NCI-H1105 (cell line): ENCODE measurements around the gene CUX1.
A peak's percentile ranks its signal among the peaks of the same experiment; 100 is the strongest.
"Not testable (repeated sequence)": the region's sequence is repeated elsewhere in the genome, so short reads cannot be mapped to it uniquely, and the experiment has no call there.

Experiments
- DNase-seq: peaks from one replicate; lab custom pipeline; 2025; lab: John Stamatoyannopoulos, UW

The CUX1 gene

DNA sequence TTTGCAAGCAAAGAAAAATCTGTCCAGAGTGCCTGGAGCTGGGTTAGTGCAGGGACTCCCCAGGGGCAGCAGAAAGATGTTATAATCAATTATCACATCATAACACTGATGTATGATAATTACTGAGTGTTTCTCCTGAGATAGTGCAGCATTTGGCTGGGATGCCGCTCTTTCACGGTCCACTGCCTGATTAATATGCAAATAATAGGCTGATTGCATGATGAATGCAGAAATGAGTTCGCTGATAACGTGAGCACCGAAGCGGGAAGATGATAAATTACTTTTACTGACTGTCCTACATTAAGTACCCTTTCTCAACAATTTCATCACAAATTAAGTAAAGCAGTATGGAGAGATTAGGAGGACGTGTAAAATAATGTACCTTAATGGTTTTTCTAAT is 397.8 kb downstream of the CUX1 start:
- DNase-seq: no peak

DNA sequence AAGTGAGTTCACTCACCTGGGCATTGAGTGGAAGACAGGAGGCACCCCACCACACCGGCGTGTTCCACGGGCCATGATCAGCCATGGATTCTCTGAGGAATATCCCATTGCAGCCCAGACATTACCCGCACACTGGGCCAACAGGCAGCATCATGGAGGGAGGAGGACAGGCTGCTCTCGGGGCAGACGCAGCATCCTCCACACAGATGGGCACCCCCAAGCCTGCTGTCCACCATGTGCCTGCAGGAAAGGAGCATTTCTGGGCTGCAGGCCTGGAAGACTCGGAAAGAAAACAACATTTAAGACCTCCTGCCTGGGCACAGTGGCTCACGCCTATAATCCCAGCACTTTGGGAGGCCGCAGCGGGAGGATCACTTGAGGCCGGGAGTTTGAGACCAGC is 398.3 kb downstream of the CUX1 start:
- DNase-seq: no peak

DNA sequence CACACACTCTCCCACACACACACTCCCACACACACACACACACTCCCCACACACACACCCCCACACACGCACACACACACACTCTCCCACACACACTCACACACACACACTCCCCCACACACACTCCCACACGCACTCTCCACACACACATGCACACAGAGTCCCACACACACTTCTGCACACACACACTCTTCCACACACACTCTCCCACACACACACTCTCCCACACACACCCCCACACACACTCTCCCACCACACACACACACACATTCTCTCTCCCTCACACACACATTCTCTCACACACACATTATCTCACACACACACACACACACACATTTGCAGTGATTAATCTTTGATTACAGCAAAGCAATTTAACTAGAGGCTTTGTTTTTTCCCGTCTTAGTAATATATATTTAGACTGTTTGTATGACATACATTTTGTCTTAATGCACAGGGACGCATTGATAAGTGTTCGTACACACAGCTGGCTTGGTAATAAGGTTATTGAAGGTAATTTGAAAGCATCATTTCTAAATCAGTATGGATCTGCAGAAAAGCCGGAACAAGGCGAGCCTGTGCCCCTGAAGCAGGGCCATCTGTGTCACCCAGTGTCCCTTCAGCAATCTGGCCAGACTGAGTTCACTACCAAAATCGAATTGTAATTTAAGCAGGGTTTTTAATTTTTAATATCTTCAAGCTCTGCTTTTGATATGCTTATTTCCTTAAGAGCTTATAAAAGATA is 399.3 kb downstream of the CUX1 start:
- DNase-seq: no peak

DNA sequence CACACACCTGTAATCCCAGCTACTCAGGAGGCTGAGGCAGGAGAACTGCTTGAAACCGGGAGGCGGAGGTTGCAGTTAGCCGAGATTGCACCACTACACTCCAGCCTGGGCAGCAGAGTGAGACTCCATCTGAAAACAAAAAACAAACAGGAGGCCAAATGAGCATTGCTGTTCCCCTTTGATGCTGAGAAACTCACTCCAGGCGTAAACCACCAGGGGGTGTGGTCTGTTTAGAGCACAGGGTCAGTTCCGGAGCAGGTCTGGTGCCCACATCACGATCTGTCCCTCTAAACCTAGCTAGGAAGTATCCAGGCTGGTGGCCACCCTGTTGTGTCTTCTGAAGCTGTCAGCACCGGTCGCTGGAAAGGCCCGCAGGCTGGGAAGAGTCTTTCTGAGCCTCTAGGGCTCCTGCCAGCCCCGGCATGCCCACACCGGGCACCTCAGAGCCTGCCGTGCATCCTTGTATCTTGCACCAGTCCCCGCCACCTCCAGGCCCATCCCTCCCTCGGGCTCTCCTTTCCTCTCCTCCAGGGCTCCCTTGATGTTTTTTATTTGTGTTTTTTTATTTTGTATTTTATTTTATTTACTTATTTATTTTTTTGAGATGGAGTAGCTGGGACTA is 402.9 kb downstream of the CUX1 start:
- no peak for DNase-seq

DNA sequence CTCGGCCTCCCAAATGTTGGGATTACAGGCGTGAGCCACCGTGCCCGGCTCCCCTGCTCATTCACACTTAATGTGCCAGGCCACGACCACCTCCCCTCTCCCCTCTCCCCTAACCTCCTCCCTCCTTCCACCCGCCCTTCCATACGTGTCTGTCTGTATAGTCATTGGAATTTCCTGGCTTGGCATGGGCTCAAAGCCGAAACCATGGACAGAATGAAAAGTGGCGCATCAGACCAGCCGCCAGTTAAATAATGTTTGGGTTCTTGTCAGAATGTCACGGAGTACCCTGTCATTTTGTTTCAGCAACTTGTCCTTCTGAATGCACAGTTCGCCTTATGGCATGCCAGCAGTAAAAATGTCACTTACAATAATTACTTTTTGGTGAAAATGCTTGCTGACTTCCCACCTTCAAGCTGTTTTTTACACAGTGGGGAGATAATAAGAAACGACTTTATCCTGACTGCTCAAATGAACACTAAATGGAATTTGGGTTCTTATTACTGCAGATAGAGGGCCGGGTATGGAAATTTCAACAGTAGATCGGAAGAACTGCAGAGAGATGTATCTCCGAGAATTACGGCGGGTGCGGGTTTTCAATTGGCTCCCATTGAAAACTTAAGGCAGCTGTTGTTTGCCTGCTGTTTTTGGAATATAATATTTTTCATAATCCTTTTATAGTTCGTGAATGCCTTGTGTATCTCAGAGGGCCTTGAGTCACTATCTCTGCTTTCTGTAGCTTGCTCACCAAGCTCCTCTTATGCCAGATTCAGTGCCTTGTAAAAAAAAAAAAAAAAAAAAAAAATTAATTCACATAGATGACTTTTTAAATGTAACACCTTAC is 403.8 kb downstream of the CUX1 start:
- no peak for DNase-seq

DNA sequence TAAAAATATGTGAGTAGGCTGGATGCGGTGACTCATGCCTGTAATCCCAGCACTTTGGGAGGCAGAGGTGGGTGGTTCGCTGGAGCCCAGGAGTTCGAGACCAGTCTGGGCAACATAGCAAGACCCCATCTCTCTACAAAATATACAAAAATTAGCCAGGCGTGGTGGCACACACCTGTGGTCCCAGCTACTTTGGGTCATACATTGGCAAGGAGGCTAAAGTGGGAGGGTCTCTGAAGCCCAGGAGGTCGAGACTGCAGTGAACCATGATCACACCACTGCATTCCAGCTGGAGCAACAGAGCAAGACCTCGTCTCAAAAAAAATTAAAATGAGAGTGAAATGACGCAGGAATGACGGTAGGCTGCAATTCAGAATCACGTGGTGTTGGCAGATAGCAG is 404.5 kb downstream of the CUX1 start:
- no peak for DNase-seq

DNA sequence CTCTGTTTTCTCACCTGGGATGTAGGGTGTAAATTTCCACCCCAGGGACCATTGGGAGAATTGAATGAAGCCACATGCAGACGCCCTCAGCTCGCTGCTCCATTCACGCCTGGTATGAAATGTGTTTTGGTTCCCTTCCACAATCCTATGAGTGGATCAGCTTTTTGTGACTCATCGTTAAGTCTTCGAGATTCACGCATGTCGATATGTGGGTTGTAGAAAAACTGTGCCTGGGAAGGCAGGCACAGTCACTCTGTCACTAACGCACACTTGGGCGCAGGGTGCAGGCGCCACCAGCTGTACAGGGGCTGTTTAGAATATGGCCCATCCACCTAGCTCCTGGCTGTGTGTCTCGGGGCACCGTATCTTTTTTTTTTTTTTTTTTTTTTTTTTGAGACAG is 405.0 kb downstream of the CUX1 start:
- DNase-seq: no peak

DNA sequence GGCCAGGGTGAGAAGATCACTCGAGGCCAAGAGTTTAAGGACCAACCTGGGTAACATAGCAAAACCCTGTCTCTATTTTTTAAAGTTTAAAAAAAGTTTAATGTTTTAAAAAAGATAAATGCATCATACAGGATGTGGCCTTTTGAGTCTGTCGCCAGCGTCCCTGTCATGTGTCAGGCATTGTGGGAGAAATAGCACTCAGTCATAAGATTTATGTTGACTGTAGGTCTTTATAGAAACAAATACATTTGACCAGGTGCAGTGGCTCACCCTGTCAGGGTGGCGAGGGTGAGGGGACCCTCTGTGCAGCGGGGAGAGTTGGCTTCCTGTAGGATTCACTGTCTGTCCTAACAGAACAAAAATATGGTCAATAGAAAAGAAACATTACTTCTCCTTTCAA is 405.8 kb downstream of the CUX1 start:
- DNase-seq: no peak

DNA sequence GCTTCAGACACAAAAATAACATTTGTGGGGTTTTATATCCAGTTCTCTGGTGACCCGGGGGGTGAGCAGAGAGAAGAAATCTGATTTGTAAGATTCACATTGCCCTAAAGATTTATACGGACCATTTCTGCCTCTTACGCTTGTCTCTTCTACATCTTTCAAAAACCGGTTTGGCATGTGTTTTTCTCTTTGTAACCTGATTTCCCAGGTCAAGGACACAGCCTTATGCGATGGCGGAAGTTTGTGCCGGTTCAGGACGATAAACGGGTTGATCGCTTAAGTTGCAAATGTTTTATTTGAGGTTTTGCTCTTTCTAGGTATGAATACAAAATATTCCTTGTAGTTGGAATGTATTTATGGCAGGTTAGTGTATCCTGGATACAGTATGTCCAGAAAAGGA is 407.6 kb downstream of the CUX1 start:
- no peak for DNase-seq

DNA sequence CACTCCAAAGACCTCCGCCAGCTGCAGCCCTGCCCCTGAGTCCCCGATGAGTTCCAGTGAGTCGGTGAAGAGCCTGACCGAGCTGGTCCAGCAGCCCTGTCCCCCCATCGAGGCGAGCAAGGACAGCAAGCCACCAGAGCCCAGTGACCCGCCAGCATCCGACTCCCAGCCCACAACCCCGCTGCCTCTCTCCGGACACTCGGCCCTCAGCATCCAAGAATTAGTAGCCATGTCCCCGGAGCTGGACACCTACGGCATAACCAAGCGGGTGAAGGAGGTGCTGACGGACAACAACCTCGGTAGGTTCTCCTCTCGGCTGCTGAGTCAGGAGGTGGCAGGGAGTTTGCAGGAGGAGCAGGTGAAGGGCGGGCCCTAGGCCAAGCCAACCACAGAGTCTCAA is 409.9 kb downstream of the CUX1 start:
- no peak for DNase-seq

DNA sequence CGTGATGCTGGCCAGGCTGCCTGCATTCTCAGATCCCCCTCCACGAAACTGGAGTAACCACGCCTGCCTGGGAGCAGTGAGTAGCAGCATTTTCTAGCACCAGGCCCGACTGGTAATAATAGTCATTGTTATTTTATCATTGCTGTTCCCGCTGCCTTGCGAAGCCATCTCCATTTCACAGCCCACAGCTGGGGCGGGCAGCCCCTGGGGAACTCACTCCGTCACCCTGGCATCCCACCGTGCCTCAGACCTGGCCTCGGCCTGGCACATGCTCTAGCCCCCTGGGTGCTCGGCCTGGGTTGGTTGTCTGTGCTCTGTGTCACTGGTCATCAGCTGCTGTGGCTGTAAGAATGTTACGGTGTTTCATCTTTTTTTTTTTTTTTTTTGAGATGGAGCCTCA is 411.5 kb downstream of the CUX1 start:
- no peak for DNase-seq

DNA sequence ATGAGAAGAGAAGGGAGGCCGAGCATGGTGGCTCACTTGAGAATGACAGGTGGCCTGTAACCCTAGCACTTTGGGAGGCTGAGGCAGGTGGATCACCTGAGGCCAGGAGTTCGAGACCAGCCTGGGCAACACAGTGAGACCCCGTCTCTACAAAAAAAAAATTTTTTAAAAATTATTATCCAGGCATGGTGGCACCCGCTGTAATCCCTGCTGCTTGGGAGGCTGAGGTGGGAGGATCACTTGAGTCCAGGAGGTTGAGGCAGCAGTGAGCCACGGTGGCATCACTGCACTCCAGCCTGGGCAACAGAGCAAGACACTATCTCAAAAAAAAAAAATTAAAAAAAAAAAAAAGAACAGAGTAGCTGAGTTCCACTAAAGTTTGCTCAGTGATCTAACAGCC is 412.7 kb downstream of the CUX1 start:
- not testable (repeated sequence) for DNase-seq

DNA sequence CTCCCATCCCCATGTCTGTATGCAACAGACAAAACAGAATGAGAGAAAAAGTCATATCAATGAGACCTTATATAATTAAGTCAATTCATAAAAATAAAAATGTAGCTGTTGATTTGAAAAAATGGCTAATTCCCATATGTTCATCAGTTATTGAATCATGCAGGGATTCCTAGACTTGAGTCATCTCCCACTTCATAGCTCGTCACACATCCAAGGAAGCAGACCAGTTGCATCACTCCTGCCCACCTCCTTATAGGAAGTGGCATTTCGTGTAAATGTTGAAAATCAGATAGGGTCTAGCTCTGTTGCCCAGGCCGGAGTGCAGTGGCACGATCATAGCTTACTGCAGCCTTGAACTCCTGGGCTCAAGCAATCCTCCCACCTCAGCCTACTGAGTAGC is 413.2 kb downstream of the CUX1 start:
- no peak for DNase-seq

DNA sequence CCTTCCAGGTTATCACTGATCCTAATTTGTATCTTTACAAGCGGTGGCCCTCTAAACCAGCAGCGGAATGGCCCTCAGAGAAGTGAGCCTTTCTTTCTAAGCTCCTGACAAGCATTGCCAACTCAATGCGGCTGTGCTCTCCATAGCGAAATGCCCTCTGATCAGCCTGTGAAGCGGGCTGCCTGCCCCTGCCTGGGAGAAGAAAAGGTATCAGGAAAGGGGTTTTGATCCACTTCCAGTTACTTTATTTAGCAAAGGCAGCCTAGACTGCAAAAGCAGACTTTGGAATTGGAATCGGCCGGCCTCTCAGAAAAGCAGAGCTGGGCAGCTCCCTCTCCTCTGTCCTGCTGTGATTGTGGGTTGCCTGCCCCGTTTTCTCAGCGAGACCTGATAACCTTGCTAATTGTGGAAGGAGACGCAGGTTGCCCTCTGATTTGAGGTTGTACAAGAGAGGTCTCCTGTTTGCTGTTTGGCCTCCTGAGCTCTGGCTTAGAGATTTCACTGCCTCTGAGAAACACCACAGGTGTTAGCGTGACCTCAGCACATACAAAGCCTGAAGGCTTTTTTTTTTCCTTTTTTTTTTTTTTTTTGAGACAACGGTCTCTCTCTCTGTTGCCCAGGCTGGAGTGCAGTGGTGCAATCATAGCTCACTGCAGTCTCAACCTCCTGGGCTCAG is 415.3 kb downstream of the CUX1 start:
- no peak for DNase-seq

DNA sequence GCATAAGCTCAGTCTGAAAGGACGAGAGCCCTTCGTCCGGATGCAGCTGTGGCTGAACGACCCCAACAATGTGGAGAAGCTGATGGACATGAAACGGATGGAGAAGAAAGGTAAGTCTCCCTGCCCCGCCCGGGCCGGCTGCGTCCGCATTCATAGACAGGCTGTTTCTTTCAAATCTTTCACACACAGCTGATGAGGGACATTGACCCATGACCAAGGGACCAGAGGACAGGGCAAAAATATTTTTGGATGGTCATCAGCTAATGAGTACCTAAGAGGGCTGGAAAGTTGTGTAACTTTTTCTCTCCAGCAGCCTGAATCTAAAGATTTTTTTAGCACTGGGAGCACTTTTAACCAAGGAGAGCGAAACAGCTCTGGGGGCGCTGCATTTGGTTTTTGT is 416.7 kb downstream of the CUX1 start:
- no peak for DNase-seq

DNA sequence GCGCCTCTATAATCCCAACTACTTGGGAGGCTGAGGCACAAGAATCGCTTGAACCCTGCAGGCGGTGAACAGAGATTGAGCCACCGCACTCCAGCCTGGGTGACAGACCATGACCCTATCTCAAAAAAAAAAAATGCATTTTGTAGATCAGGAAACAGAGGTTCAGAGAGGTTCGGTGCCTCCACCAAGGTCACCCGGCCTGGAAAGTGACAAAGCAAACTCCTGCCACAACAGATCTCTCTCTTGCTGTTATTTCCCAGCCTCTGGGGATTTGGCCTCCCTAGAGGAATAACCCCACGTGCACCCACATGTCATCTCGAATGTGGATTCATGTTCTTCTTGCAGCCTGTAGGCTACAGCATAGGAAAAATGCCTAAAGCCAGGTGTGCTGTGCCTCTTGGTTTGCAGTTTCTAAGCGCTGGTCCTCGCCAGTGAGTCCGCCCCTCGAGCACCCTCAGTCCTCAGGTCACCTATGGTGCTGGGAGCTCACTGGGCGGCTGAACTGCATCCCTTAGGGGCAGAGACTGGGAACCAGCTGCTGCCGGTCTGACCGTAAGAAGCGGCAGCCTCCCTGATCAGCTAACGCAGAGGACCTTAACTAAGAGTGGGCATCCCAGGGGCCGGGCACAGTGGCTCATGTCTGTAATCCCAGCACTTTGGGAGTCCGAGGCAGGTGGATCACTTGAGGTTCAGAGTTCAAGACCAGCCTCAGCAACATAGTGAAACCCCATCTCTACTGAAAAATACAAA is 417.6 kb downstream of the CUX1 start:
- DNase-seq: no peak

DNA sequence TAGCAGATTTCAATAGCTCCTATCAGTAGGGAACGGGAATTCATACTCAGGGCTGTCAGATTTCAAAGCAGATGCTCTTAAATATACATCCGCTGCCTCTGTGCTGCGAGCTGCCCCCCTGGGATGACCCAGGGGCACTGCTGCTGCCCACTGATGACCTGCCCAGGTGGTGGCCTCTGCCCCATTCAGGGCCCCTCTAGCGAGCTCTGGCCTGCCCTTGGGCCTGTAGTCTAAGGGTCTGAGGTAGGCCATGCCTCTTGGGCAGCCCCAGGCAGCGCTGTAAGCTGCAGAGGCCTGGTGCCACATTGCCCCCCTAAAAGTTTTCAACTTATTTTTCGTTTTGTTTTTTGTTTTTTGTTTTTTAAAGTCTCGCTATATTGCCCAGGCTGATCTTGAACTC is 418.7 kb downstream of the CUX1 start:
- DNase-seq: no peak

DNA sequence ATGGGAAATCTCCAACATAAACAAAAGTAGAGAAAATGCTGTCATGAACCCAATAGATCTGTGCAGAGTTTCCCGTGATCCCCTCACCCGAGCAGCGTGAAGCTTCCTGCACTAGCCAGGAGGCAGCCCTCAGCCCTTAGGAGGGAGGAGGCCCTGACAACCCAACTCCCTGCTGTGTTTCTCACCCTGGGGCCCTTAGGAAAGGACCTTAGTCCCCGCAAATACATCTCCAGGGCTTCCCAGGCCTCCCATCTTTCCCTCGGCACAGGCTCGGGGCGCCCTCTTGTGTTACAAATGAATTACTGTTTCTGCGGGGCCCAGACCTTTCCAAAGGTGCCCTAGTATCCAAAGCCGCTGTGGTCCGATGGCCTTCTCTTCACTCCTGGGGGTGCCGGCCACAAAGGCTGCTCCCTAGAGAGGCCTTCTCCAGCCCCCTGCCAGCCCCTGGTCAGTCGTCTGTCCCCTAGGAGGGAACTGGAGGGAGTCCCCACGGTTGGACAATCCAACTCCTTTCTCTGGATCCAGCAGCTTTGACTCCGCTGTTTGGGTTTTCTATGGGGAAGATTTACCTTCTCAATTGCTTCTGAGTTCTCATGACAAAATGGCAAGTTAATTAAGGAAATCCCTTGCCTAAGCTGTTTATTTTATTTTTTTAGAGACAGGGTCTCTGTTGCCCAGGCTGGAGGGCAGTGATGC is 419.3 kb downstream of the CUX1 start:
- peak; percentile 20 for DNase-seq

DNA sequence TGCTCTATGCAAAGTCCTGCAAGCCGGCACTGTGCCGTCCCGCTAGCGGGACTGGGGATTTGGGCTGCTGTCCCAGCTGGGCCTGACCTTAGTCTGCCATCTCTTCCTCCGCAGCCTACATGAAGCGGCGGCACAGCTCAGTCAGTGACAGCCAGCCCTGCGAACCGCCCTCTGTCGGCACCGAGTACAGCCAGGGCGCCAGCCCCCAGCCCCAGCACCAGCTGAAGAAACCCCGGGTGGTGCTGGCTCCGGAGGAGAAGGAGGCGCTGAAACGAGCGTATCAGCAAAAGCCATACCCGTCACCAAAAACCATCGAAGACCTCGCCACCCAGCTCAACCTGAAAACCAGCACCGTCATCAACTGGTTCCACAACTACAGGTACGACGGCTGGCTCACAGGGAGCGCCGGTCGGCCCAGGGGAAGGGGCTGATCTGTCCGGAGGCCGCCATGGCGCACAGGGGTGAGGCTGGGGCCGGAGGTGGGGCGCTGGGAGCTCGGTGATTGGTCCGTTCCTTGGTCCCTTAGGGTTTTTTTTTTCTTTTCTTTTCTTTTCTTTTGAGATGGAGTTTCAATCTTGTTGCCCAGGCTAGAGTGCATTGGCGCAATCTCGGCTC is 421.9 kb downstream of the CUX1 start:
- no peak for DNase-seq

DNA sequence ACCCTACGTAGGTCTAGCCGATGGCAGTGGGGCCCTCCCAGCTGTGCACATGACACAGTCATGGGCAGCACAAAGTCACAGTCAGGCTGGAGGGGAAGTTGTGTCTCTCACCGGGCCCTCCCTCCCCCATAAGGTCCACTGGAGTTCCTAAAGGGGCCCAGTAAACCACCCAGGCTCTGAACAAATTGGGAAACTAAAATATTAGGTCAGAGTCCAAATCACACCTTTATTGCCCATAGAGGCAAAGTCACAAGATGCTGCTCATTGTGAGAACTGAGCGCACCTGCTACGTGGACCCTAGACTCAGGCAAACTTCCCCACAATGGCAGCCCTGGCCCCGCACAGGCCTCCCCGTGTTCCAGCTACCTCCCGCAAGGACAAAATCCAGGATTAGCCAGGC is 424.0 kb downstream of the CUX1 start:
- no peak for DNase-seq

DNA sequence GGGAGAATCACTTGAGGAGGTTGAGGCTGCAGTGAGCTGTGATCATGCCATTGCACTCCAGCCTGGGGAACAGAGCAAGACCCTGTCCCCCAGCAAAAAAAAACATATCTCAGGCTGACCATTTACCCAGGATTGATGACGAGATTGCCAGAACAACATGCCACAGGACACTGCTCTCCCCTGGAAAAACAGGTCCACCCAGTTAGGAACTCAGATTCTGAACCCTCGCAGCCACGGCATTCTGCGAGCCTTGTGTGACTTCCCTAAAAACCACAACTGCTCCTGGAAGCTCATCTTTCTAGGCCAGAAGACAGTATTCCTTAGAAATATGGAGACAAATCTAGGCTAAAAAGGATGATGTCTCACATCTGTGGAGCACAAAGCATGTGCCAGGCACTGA is 427.2 kb downstream of the CUX1 start:
- no peak for DNase-seq
